ENCODE results near the gene OMP. TPM values are rescaled to one million over a fixed set of nuclear protein-coding genes. Genes with fewer than 3 reads are reported as not detected.
A peak's percentile ranks its signal among the peaks of the same experiment; 100 is the strongest.

The OMP gene
- total RNA-seq, 1 donor from 2014 or later: not detected

DNA sequence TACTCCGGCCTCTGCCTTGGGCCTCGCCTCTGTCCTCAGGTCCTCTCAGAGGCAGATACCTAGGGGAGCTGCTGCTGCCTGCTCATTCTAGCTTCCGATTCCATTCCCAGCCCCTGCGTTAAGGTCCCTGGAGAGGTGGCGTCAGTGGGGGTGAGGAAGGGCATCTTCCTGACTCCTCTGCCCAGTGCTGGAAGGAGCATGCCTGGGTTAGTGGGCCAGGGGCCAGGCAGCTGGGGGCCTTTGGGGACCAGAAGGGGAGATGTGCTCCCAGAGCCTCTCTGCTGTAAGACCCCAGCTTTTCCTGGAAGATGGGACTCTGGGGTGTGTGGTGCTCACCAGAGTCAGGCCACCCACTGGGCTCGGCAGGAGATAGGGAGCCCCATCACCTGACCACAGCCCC lies 21.8 kb downstream of the OMP start:
- DNase-seq: no peak

DNA sequence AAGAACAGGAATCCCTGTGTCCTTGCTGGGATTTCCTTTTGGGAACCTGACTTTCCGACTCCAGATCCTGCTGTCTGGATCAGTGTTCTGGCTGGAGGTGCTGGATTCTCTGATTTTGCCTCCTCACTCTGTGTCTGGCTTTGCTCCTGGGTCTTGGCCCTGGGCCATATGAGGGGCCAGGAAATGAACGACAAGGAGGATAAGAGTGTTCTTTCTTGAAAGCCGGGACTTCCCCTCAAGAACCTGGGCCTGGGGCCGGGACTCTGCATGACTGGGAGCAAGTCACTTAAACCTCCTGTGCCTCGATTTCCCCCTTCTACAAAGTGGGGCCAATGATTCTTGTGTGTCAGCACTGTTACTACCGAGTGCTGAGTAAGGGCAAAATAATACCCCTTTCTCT lies 22.6 kb downstream of the OMP start:
- DNase-seq: no peak

DNA sequence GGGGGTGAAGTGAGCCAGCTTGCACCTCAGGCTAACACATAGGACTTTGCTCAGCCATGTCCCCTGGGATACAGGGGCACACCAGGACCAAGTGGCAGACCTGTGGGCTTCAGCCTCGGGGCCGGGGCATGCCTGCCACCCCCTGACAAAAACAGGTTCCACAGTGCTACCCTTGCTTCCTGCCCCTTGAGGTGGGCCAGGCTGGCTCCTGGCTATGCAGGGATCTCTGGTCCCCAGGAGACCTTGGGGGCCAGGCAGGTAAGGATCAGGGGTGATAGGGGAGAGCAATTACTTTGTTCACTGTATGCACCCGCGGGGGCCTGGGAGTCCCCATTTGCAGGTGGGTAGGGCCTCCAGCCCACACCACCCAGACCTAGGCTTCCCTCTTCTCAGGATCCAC lies 23.1 kb downstream of the OMP start:
- DNase-seq: no peak

DNA sequence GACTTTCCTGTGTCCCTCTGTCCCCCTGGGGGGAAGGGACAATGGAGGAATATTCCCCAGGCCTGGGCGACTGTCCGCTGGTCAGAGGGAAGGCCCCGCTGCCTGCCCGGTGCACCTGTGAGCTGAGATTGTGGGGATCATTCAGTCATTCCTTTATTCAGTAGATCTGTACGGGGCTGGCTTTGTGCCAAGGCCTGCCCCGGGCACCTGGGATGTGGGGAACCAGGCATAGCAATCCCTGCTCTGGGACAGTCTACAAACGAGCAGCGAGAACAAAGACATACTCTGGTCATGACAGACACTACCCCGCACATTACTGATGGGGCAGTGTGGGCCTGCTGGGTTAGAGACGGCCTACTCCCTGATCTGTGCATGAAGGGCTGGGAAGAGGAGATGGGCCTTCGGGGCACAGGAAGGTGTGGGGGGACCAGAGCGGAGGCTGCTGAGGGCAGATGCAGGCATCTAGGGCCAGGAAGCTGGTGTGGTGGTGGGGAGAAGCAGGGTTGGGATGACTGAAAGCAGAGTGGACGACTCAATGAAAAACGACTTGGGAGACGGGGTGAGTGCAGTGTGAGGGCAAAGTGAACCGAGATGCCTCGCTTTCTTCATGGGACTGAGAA lies 23.6 kb downstream of the OMP start:
- no peak for DNase-seq

DNA sequence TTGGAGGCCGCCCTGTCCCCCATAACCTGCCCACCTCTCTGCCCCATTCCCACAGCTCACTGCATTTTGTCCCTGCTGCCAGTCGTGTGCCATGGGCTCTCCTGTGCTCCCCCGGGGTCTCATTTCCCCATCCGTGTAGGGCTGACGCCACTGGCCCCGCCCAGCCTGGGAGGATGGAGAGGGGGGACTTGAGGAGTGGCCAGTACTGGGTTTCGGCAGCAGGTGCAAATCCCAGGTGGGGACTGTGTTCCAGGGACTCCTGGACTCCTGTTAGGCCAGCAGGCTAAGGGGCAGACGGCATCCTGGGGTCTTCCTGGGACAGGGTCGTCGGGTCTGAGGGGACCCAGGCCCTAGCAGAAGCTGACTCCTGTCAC lies 24.2 kb downstream of the OMP start:
- DNase-seq: no peak

DNA sequence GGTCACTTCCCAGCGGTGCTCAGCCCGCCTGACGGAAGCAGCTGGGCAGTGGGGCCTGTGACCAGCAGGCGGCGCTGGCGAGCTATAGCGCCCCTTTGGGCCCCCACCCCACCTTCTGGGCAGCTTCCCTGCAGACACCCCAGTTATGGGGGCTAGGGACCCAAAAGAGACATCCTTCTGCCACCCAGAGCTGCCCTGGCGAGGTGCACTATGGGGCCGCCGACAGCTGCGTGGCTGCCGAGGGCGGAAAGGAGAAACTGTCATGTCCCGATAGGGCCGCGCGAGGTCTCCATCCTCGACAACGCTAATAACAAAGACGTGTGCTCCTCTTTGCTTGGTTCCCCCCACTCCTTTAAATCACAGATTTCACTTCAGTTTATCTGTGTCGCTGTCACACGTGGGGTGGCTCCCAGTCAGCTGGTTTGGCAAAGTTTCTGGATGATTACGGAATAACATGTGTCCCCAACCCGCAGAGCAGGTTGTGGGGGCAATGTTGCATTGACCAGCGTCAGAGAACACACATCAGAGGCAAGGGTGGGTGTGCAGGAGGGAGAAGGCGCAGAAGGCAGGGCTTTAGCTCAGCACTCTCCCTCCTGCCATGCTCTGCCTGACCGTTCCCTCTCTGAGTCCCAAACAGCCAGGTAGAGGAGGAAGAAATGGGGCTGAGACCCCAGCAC lies 24.7 kb downstream of the OMP start:
- peak; percentile 51 for DNase-seq

DNA sequence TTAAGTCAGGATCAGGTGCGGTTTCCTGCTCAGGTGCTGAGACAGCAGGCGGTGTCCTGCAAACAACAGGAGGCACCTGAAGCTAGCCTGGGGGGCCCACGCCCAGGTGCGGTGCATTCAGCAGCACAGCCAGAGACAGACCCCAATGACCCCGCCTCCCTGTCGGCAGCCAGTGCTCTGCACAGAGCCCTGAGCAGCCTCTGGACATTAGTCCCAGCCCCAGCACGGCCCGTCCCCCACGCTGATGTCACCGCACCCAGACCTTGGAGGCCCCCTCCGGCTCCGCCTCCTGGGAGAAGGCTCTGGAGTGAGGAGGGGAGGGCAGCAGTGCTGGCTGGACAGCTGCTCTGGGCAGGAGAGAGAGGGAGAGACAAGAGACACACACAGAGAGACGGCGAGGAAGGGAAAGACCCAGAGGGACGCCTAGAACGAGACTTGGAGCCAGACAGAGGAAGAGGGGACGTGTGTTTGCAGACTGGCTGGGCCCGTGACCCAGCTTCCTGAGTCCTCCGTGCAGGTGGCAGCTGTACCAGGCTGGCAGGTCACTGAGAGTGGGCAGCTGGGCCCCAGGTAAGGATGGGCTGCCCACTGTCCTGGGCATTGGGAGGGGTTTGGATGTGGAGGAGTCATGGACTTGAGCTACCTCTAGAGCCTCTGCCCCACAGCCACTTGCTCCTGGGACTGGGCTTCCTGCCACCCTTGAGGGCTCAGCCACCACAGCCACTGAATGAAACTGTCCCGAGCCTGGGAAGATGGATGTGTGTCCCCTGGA lies 25.5 kb downstream of the OMP start, which contains the start of gene MYO7A:
MYO7A (plus strand) TSS at position 327 of the 772 bp plus-strand sequence. CDS start 2,389 bp downstream, outside the sequence.
- peak; percentile 18 for DNase-seq

DNA sequence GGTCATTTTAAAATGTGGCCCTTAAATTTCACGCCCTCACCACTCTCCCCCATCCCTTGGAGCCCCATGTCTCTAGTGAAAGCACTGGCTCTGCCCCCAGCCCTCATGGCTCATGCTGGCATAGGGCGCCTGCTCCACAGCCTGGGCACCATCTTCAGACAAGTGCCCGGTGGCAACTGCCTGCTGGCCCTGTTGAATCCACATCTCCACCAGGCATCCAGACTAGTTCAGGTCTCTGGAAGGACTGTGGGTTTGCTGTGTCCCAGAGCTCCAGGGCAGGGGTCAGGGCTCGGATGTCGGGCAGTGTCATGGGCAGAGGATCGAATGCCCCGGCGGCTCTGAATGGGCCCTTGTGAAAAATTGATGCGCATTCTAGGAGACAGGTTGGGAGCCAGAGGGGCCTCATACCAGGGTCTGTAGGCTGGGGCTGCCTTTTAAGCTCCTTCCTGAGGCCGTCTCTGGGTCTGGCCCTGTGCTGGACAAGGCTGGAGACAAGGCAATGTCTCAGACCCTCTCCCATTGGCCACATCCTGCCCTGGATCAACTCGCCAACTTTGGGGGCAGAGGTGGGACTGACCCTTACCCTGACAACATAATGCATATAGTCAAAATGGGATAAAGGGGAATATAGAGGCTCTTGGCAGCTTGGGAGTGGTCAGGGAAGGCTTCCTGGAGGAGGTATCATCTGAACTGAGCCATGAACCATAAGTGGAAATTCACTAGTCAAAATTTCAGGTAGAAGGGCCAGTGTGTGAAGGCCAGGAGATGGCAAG lies 26.6 kb downstream of the OMP start:
- no peak for DNase-seq

DNA sequence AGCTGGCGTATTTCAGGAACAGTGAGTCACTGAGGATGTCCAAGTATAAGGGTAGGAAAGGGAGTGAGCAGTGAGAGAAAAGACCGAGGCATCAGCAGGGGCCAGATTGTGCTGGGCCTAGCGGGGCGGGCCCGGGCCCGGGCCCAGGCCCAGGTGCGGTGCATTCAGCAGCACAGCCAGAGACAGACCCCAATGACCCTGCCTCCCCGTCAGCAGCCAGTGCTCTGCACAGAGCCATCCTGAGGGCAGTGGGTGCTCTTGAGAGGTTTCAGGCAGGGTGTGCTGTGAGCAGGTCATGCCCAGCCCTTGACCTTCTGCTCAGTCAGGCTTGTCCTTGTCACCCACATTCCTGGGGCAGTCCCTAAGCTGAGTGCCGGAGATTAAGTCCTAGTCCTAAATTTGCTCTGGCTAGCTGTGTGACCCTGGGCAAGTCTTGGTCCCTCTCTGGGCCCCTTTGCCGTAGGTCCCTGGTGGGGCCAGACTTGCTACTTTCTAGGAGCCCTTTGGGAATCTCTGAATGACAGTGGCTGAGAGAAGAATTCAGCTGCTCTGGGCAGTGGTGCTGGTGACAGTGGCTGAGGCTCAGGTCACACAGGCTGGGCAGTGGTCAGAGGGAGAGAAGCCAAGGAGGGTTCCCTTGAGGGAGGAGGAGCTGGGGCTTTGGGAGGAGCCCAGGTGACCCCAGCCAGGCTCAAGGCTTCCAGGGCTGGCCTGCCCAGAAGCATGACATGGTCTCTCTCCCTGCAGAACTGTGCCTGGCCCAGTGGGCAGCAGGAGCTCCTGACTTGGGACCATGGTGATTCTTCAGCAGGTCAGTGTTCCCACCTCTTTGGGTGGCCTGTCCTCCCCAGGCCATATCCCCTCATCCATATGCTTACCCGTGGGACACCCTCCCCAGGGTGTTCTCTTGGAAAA lies 27.5 kb downstream of the OMP start:
- DNase-seq: no peak

DNA sequence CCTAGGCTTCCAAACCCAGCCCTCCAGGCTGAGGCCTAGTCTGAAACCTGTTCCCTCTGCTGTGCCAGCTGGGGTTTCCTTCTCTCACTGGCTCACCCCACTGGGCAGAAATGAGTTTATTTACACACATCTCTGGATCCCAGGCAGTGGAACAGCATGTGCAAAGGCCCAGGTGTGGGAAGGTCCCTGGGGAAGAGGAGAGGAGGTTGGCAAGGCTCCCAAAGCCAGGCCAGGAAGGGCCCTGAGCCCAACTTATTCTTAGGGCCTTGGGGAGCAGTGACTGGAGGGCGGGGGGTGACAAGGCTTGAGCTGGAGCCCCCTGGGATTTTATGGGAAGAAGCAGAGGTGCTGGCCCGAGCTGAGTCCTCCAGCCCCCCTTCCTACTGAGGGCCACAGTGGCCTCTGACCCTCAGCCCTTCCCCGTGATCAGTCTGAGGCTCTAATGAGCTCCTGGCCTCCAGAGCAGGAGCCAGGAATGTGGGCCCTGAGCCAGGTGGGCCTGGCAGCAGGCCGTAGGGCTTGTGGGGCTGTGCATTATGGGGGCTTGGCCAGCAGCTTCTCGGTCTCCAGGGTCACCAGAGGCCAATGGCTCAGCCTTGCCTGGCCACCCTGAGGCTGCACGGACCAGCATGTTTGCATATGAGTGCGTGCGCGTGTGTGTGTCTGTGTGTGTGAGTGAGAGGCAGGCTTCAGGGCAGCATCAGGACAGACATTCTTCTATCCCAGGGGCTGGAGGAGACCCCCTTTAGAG lies 28.3 kb downstream of the OMP start:
- DNase-seq: peak; percentile 61

DNA sequence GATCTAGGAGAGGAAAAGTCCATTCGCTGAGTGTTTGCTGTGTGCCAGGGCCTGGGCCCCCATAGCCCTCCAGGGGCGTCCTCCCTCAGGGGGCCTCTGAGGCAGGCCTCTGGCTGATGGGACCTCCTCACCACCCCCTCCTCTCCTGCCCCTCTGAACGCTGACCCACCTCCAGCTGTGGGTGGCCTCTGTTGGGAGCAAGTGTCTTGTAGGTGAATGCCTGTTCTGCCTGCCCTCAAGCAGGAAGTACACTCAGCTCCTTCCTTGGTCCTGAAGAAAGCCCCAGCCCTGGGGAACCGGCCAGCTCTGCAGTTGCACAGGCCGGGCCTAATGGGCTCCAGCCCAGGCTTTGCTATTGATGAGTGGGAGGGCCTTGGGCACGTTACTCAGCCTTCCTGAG lies 28.9 kb downstream of the OMP start:
- DNase-seq: peak; percentile 23

DNA sequence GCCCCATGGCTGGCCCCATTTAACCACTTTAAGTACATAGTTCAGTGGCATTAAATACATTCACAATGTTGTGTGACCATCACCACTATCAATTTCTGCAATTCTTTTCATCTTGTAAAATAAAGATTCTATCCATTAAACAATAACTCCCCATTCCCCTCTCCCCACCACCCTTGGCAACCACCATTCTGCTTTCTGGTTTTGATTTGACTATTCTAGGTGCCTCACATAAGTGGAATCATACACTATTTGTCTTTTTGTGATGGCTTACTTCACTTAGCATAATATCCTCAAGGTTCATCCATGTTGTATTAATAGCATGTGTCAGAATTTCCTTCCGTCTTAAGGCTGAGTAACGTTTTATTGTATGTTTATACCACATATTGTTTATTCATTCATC lies 32.4 kb downstream of the OMP start:
- DNase-seq: peak; percentile 30

DNA sequence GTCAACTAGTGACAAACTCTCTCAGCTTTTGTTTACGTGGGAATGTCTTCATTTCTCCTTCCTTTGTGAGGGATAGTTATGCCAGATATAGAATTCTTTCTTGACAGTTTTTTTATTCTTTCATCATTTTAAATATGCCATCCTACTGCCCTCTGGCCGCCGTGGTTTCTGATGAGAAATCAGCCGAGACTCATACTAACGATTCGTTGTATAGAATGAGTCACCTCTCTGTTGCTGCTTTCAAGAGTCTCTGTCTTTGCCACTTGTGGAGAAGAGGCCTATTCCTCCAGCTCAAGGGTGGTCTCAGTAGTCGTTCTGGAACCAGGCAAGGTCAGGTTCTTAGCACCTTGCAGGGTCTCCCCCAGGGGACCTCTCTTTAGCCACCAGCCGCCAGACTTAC lies 33.4 kb downstream of the OMP start:
- DNase-seq: no peak

DNA sequence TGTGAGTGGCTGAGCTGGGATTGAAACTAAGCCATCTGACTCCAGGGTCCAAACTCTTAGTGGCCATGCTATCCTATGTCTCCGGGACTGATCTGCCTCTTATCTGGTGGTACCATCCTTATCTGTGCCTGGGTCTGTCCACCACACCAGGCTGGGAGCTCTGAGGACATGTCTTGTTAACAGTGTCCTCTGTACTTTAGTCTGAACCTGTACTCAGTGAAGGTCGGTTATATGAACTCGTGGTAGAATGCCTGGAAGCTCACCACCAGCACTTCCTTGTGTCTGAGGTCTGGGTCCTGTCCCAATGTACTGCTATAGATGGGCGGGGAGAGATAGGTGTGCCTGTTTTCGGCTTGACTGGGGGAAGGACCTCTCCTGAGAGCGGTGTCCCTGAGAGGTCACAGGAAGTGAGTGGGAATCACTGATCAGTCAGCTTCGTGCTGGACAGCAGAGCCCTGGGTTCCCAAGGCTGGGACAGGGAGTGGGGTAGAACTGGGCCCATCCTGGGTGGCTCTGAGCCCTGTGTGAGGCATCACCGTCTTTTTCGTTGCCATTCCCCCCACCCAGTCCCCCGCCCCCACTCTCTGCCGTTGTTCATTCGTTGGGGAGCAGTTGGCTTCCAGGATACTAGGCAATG lies 34.3 kb downstream of the OMP start:
- no peak for DNase-seq

DNA sequence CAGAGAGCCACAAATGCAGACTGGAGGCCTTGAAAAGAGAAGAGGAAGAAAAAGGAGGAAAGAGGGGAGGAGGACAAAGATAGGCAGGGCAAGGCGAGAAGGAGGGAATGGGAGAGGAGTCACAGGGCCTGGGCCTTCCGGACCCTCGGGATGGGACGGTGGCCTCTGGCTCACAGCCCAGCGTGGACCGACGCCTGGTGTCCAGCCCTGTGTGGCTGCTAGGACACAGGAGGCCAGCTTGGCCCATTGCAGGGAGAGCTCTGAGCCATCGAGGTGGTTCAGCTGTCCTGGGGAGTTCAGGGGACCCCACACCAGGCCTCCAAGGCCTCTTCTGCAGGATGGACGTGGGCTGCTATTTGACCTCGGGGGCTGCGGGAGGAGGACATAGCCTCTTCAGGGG lies 34.8 kb downstream of the OMP start:
- no peak for DNase-seq

DNA sequence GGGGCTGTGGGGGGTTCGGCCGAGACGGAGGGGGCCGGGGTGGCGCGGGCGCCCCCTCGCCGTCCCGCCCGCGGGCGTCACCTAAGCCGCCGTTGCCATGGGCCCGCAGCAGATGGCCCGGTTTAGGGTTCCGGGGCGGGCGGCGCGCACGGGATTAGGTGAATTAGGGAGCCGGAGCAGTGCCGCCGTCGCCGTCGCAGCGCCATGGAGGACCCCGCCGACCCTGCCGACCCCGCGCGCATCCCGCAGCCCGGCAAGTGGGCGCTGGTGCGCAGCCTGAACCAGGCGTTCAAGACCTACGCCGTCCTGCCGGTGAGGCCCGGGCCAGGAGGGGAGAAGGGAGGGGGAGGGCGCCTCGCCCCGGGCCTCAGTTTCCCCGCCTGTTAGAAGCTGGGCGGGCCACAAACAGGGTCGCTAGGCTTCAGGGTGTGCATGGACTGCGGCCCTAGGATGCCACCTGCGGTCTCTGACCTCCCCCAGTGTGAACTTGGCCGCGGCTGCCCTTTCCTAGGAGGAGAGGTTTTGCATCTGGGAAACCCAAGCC lies 35.5 kb downstream of the OMP start:
- DNase-seq: no peak

DNA sequence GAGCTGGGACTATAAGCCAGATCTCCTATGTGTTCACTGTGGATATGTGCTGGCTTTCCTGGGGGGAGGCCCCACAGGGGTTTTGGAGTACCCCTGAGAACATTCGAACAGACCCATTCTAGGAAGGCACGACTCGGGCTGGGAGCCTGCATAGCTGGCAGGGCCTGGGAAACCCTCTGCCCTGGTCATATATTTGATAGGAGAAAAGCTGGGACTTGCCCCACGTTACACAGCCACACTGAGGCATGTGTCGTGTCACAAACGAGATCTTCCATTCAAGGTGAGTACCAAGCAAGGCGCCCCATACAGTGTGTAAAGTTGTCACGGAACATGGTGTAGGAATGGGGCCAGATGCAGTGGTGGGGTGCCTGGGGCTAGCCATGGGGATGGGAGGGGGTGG lies 36.6 kb downstream of the OMP start:
- DNase-seq: no peak

DNA sequence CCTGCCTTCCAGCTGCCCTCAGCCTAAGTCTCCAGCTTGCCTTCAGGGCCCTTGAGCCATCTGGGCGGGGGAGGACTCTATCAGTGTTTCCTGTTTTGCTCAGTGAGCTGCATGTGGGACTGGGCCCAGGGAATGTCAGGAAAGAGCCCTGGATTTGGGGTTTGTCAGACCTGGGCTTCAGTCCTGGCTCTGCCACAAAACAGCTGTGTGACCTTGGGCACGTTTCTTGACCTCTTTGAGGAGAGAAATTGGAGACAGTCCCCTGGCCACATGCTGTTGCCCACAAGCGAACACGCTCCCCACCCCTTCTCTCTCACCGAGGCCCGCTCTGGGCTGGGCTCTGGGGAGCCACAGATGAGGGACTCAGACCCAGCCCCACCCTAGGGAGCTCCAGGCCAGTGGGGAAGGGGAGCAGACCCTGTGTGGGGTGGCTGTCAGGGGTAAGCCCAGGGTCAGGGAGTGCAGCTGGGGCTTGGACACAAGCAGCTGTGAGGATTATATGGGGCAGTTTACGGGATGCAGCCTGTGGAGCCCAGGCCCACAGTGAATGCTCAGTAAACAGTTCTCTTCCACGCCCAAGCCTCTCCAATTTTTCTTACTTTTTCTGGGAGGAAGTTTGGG lies 37.7 kb downstream of the OMP start:
- peak; percentile 78 for DNase-seq

DNA sequence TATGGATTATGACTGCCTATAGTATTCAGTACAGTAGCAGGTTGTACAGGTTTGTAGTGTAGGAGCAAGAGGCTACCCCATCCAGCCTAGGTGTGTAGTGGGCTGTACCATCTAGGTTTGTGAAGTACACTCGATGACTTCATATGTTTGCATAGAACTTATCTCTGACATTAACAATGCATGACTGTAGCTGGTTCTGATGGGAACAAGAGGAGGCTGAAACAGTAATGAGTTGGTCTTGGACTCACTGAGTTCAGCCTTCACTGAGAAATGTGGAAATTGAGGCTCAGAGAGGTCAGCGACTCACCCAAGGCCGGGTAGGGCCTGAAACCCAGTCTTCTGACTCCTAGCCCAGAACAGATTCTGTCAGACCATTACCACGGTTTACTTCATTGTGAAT lies 38.4 kb downstream of the OMP start:
- peak; percentile 32 for DNase-seq

DNA sequence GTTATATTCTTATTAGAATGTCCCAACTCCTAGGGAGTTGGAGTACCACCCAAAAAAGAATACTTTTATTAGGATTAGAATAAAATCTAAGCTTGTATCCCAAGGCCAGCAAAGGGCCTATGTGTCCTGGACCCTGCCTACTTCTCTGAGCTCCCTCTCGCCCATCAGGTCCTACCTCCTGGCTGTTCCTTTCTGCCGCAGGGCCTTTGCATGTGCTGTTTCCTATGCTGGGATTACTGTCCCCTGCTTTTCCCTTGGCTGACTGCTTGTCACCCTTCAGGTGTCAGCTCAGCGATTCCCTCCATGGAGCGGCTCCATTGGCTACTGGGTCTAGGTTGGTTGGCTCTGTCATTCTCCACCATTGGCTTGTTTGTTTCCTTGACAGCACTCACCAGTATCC lies 38.8 kb downstream of the OMP start:
- DNase-seq: no peak

Data from dermis blood vessel endothelial cell (primary cell).